ENCODE results near the gene SPATS2.
"Not testable (repeated sequence)": the region's sequence is repeated elsewhere in the genome, so short reads cannot be mapped to it uniquely, and the experiment has no call there.

The SPATS2 gene

DNA sequence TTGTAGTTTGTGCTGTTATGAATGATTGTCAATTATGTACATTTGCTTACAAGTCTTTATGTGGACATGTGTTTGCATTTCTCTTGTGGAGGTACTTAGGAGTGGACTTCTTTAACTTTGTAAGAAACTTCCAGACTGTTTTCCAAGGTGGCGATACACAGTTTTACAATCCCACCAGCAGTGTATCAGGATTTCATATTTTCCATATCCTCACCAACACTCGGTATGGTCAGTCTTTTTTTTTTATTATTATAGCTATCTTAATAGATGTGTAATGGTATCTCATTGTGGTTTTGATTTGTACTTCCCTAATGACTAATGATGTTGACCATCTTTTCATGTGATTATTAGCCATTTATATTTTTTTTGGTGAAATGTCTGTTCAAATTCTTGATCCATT is 97.9 kb downstream of the SPATS2 start:
- DNase-seq (ENCODE audit: low read depth): no peak

DNA sequence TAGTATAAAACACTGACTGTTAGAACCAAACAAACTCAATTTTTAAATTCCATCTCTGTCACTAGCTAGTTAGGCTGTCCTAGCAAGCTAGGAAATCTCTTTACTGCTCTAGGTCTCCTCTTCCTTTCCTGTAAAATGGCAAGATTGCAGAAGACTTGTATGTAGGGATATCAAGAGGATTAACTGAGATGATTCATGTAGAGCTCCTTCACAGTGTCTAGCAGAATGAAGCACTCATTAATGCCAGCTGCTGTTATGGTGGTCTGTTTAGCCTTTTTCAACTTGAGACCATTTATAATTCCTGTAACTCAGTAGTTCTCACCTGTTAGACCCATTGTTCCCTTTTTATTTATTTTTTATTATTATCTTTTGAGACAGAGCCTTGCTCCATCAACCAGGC is 103.7 kb downstream of the SPATS2 start:
- DNase-seq (ENCODE audit: low read depth): no peak

DNA sequence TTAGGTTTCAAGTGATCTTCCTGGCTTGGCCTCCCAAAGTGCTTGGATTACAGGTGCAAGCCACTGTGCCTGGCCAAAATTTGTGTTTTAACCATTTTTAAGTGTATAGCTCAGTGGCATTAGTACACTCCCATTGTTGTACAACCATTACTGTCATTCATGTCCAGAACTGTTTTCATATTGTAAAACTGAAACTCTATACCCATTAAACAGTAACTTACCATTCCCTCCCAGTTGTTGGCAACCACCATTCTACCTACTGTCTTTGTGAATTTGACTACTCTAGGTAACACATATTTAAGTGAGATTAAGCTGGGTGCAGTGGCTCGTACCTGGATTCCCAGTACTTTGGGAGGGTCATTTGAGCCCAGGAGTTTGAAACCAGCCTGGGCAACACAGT is 104.3 kb downstream of the SPATS2 start:
- no peak for DNase-seq (ENCODE audit: low read depth)

DNA sequence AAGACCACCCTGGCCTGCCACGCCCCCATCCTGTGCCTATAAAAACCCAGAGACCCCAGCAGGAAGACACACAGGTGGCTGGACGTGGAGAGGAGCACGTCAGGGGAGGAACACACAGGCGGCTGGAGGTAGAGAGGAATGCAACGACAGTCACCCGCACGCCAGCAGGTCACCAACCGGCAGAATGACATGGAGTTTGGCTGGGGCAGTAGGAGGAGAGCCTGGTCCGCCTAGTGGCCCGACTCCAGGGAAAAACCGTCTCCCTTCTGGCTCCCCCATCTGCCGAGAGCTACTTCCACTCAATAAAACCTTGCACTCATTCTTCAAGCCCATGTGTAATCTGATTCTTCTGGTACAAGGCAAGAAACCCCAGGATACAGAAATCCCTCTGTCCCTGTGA is 108.8 kb downstream of the SPATS2 start:
- DNase-seq (ENCODE audit: low read depth): no peak

DNA sequence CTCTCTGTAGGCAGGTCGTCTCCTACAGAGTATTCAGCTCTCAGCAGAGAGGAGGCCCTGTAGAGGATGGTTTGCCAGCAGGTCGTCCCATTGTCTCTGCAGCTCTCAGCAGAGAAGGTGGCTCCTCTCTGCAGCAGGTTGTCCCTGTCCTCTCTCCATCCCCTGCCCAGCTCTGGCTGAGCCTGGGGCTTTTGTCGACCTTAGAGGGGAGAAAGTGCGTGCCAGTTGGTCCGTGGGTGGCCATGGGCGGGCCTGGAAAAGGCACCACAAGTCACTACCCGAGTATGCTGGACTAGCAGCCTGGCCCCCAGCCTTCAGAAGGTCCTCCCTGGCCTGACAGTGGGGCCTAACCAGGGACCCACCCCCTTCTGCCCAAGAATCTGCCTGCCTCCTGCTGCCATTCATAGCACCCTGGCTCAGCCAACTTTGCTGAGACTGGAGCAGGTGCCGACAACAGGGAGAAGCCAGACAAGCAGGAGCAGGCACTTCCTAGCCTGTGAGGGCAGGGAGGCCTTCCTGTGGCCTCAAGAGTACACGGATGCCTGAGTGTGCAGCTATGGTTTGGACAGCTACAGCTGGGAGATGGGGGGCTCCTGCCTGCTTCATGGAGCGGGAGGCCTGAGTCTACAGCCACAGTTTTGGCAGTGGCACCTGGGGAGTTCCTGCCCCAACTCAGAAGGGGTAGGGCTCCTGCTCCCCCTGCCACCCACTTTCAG is 111.8 kb downstream of the SPATS2 start:
- no peak for DNase-seq (ENCODE audit: low read depth)

DNA sequence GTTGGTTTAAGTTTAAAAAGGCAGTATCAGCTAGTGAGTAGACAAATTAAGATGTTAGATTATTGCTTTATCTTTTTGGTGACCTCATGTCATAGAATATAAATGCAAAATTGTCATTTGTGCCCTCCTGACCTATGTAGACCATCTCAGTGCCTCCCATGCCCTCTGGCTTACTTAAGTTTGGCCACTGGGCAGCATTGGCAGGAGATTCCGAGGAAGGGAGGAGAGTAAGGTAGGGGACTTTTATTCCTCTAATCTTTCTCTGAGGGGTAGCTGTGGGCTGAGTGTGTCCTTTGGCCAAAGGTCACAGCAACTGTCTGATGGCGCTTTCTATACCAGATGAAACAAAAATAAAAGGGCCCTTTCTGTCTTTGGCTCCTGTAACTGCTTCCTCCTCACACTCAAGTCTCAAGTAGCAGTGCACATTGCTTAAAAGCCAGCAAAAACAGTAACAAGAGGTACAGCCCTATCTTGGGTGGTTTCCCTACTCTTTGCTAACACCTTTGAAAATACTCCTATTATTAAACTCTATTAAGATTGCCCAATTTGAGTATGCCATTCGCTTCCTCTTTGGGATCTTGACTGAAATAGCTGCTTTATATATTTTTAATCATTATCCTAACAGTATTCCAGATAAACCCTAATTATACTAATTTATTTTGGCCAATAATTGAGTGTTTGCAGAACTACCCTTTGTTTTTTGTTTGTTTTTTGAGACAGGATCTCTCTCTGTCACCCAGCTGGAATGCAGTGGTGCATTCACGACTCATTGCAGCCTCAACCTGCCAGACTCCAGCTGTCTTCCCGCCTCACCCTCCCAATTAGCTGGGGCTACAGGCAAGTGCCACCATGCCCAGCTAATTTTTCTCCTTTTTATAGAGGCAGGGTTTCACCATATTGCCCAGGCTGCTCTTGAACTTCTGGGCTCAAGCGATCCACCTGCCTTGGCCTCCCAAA is 115.1 kb downstream of the SPATS2 start:
- DNase-seq (ENCODE audit: low read depth): no peak

DNA sequence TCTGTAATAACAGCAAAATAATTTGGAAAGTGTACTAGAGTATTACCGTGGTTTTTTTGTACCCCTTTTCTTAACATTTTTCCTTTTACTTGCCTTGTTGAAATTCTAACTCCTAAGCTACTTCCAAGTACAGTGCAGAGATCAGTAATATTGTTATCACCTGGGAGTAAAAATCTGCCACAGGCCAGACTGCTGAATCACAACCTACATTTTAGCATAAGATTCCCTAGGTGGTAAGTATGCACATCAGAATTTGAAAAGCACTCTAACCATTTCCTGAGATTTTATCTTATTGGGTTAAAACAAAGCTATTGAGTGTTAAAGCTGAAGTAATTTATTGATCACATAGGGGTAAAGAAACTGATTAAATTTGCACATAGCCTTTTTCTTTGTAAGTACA is 116.4 kb downstream of the SPATS2 start:
- no peak for DNase-seq (ENCODE audit: low read depth)

DNA sequence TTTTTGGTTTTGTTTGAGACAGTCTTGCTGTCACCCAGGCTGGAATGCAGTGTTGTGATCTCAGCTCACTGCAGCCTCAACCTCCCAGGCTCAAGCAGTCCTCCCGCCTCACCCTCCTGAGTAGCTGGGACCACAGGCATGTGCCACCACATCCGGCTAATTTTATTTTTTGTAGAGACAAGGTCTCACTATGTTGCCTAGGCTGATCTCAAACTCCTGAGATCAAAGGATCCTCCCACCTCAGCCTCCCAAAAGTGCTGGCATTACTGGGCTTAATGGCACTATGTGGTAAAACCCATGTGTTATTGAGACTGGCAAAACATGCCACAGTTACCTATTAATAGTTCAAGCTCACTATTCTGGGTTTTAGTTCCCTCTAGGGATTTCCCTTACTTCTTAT is 120.3 kb downstream of the SPATS2 start:
- DNase-seq (ENCODE audit: low read depth): no peak

DNA sequence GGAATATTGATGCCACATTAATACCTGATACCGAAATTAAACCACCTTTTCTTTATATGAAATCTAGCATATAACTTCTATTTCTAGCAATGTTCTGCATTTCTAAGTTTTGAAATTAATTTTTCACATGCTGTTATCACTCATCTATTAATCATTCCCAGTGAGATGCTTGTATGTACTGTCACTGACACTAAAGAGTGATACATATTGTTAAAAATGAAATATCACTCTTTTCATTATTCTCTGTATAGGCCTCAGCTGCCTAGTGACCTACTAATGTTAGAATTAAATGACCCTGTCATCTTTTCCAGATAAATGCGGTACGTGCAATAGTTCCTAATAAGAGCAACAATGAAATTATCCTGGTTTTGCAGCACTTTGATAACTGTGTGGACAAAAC is 121.9 kb downstream of the SPATS2 start:
- DNase-seq (ENCODE audit: low read depth): no peak

DNA sequence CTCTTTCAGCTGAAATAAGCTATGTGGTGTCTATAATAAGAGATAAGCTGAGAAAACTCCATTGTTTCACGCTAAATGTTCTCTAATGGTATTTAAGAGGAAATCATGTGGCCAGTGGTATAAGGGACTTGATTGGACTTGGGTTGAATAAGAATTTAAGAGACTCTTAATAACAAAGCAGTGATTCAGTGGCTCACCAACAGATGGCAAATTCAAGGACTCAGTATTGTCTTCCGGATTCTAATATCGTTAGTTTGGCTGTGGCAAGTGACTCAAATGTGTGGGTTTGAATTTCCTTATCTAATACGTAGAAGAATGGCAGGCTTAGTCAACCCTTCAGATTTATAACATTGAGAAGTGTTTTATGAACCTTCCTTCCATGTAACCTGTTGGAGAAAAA is 122.5 kb downstream of the SPATS2 start:
- no peak for DNase-seq (ENCODE audit: low read depth)

DNA sequence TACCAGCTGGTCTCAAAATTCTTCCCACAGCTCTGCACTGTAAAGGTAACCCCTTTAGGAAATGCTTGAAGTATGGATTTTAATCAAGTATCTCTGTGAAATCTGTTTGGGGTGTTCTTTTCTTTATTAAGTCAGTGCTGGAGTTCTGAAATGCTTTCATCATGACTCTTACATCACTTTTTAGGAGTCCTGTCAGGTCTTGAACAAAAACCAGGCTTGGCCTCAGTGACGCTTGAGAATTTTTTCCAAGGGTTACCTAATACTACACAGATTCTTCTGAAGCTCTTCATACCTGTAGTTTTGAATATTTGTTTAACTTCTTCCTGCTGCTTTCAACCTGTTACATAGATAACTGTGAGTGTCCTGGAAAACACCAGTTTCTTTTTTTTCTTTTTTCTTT is 124.6 kb downstream of the SPATS2 start:
- no peak for DNase-seq (ENCODE audit: low read depth)

DNA sequence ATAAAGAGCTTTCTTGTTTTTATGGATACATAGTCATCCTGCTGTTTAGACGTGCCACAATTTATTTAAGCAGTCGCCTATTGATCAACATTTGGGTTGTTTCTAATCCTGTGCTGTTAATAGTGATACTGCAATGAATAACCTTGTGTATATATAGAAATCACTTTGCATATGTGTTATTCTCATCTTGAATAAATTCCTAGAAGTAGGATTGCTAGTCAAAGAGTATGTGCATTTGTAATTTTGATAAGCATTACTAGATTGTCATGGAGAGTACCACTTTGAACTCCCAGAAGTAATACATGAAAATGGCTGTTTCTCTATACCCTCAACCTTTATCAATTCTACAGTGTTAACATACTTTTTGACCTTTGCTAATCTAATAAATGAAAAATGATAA is 126.6 kb downstream of the SPATS2 start:
- DNase-seq (ENCODE audit: low read depth): no peak

DNA sequence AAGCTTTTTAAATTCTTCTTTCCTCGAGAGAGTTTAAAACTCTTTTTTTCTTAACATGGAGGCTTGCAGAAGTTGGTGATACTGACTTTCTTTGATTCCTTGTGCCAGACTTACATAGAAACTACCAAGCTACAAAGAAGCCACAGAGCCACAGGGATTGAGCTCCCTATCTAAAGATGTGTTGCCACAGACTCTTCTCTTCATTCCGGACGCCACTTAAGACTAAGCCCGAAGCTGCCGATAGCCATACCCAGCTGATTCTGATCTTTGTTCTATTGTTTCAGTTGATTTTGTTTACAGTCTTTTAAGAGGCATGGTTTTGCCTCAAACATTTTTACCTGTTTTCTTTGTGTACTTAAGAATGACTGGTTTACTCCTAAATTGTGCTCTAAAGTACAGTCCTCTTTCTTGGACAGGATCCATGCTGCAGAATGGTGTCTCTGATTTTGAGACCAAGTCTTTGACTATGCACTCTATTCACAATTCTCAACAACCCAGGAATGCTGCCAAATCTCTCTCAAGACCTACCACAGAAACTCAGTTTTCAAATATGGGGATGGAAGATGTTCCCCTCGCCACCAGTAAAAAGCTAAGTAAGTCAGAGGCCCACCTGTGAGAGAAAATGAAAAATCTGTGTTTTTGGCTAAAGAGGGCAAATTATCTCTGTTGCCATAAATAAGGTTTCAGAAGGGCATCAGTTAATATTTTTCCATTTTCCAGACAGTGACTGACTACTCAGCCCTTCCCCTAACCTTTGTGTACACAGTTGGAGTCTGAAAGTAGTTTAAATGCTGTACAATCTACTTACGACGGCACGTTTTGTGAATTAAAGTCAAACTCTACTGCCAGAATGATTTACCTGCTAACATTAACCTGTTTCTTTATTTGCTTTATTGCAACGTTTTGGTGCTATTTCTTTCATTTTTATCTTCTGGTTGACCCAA is 129.4 kb downstream of the SPATS2 start:
- DNase-seq (ENCODE audit: low read depth): no peak

DNA sequence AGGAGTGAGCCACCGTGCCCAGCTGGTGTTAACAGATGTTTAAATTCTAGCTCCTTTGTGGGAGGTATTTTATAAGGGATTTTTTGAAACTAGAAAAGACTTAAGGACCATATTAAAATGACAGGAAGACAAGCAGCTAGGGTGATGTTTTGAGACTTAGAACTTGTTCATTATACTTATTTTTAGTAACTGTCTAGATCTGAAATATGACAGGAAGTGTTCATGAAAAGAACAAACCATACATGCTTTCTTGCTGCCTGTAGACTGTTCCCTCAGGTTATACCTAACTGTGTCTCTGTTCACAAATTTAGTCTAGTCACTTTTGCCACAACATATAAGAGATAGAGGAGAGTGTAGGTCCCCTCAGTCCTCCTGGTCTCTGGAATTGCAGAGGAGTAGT is 134.6 kb downstream of the SPATS2 start:
- no peak for DNase-seq (ENCODE audit: low read depth)

DNA sequence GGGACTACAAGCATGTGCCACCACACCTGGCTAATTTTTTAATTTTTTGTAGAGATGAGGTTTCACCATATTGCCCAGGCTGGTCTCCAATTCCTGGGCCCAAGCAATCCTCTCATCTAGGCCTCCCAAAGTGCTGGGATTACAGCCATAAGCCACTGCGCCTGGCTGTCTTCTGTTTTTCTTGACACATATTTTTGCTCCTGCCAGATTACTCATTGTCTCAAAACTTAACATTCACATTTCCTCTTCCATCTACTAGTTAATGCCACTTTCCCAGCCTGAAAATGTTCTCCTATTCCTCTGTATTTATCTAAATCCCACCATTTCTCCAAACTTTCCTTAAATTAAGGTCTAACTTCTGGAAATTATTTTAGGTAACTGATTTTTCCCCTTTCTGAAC is 135.3 kb downstream of the SPATS2 start:
- DNase-seq (ENCODE audit: low read depth): no peak

DNA sequence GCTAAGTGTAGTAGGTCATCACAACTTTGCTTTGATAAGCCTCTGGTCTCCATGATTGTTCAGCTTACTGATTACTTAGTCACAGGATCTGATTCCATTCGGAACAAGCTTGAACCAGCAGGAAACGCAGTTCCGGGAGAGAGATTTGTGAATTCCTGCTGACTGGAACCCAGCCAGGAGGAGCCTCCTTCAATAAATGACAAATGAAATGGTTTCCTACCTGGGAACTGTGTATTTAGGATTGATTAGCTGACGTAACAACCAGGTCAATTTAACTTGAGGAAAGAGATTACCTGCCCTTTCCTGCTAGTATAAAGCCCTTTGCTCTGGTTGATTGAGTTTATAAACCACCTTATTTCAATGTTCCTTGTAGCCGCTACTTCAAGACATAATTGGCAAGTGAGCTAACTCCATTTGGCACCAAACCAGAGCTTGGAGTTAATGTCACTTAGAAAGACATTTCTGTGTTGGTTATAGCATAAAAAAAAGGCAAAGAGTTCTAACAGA is 136.5 kb downstream of the SPATS2 start:
- no peak for DNase-seq (ENCODE audit: low read depth)

DNA sequence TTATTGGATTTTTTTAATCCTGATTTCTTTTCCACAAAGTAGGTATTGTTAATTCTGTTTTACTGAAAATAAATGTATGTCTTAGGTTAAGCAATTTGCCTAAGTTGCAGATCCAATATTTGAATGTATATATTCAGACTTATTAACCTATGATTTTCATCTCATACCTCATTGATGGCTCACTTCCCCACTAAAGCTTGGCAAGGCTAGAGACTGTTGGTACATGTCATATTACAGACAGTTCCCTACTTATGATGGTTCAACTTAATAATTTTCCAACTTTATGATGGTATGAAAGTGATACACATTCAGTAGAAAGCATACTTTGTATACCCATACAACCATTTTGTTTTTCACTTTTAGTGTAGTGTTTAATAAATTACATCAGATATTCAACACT is 138.4 kb downstream of the SPATS2 start:
- no peak for DNase-seq (ENCODE audit: low read depth)

DNA sequence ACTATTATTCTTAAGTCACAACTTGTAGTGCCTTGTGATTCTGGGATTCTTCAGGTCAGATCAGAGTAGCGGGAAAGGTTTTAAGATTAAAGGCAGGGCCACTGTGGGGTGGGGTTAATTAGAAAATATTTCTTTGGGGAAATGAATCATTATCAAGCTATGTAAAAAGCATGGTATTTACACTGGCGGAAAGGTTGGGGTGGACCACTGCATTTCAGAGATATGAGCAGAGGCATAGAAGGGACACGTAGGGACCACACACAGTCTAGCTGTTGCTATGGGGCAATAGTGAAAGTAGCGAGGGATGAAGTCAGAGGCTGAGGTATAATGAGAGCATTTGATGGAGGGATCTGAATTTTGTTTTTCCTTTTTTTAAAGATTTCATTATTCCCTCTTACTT is 139.9 kb downstream of the SPATS2 start:
- no peak for DNase-seq (ENCODE audit: low read depth)

DNA sequence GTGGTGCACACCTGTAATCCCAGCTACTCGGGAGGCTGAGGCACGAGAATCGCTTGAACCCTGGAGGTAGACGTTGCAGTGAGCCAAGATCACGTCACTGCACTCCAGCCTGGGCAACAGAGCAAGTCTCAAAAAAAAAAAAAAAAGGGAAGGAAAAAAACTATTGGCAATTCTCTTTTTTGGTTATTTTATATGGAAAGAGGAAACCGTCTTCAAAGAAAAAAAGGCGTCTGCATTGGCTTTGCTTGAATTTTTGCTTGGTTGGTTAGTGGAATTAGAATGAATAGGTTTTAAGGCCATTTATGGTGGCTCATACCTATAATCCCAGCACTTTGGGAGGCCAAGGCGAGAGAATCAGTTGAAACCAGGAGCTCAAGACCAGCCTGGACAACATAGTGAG is 142.4 kb downstream of the SPATS2 start:
- not testable (repeated sequence) for DNase-seq (ENCODE audit: low read depth)

DNA sequence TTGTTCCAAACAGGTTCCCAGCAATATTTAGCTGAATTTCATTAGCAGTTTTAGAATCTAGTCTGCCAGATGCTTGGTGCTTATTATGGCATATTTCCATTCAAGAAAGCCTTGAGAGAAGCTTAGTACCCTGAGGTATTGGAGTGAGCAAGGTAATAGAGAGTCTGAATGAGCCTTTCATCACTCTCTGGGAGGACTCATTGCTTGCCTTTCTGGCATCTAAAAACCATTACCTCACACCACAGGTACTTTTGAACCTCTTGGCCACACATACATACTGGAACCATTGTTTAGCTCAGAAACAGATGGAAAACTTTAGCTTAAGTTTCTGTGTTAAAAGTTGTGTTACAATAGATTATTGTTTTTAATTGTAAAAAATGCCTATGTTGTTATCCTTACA is 144.1 kb downstream of the SPATS2 start:
- DNase-seq (ENCODE audit: low read depth): no peak

DNA sequence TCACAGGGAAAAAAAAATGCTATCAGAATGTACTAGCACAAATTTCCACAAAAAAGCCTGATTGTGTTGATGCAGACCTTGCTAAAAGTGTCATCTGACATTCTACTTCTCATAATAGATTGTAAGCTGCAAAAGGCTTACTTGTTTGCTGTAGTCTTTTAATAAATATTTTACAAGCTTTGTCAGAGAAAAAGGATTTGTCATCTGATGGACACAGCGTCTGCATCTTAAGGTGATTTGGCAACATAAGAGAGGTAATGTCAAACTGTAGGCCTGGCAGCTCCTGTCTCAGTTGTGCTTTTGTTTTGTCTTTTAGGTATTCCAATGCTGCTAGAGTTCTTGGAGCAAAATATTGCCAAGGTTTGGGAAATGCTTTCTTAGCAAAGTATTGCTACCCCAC is 145.3 kb downstream of the SPATS2 start:
- no peak for DNase-seq (ENCODE audit: low read depth)

DNA sequence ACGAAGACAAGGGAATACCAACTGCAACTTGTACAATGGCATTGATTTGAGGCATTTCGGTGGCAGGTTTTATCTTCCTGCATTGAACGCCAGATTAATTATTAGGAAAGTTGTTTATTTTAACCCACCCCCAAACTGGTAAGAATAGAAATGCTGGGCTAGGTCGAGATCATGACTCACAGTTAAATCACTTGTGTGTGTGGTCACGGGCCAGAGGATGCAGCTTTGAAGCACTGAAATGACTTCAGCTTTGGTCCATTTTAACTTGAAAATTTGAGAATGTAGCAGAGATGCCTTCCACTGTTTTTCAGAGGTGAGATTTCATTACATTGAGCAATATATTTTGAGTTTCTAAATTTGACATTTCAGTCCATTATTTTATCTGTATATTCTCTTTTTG is 148.0 kb downstream of the SPATS2 start:
- DNase-seq (ENCODE audit: low read depth): no peak

All from activated T-helper 1 cell treated with Interleukin-2 at 50 U/mL for 16 hours (primary cell).